ENCODE measurements around the gene DOCK3.
"Not testable (repeated sequence)": the region's sequence is repeated elsewhere in the genome, so short reads cannot be mapped to it uniquely, and the experiment has no call there.

Gene DOCK3

DNA sequence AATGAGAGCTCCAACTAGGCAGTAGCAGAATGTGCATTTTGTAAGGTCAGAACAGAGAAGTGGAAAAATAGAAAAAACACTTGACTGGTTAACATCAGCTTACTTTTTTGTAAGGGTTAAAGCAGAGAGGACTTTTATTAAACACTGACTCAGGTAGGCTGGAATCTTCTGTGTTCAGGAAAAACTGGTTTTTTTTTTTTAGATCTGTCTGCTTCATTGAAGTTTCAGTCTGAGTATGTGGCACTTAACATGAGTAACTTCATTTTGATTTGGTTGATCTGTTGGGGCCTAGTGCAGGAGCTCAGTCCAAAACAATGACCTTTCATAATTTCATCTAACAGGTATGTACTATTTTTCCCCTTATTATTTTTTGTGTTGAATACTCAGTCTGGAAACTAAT, 141.1 kb downstream of the DOCK3 start:
- TF ChIP-seq, protein P1, sequence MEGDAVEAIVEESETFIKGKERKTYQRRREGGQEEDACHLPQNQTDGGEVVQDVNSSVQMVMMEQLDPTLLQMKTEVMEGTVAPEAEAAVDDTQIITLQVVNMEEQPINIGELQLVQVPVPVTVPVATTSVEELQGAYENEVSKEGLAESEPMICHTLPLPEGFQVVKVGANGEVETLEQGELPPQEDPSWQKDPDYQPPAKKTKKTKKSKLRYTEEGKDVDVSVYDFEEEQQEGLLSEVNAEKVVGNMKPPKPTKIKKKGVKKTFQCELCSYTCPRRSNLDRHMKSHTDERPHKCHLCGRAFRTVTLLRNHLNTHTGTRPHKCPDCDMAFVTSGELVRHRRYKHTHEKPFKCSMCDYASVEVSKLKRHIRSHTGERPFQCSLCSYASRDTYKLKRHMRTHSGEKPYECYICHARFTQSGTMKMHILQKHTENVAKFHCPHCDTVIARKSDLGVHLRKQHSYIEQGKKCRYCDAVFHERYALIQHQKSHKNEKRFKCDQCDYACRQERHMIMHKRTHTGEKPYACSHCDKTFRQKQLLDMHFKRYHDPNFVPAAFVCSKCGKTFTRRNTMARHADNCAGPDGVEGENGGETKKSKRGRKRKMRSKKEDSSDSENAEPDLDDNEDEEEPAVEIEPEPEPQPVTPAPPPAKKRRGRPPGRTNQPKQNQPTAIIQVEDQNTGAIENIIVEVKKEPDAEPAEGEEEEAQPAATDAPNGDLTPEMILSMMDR (IDR thresholded peaks at IDR 0.05; ENCODE audit: insufficient read depth, low read depth, low read length, missing control alignments) = no peak
- DNase-seq (ENCODE audit: low read depth) = no peak

DNA sequence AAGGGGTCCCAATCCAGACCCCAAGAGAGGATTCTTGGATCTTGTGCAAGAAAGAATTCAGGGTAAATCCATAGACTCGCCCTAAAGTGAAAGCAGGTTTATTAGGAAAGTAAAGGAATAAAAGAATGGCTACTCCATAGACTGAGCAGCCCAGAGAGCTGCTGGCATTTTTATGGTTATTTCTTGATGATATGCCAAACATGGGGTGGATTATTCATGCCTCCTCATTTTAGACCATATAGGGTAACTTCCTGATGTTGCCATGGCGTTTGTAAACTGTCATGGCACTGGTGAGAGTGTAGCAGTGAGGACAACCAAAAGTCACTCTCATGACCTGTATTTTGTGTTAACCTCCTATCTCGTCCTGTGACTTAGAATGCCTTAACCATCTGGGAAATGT, 142.2 kb downstream of the DOCK3 start:
- no peak overlapping the region for H3K4me3 ChIP-seq (ENCODE audit: low read depth, low read length)
- DNase-seq (ENCODE audit: low read depth) = no peak

More for the DNA sequence above, 141.1 kb downstream of the DOCK3 start:
- H3K4me3 ChIP-seq (ENCODE audit: low read depth, low read length) = no peak overlapping the region

DNA sequence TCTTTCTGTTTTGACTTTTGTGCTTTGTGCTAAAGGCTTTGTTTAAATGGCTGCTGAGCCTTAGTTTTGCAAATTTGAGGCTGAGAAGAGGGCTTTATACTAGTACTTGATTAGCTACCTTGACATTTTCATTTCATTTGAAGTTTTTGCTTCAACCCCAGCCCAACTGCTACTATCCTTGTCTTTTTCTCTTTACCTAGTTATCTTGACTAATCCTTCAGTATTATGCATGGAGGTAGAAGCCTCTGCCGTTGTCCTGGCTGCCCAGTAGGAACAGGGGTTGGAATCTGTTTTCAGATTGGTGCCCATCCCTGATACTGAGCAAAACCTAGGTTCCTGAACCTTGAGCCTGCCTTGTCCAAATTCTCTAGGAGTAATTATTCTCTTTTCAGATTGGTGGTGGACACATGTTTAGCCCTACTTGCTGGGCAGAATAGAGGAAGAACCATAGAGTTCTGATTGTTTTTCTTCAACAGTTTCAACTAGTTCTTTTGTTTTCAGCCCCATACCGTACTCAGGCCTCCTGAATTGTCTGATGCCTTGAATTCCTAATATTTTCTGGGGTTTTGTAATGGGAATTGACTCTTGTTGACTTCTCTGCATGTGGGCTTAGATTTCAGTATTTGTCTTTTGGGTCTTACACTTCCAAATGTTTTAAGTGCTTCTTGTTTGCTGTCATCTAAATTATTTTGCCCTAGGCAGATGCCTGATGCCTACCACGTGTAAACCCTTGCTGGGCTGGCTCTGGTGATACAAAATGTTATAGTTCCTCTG, 143.2 kb downstream of the DOCK3 start:
- DNase-seq (ENCODE audit: low read depth) = no peak
- TF ChIP-seq, protein P1 (IDR thresholded peaks at IDR 0.05; ENCODE audit: insufficient read depth, low read depth, low read length, missing control alignments) = no peak
- no peak overlapping the region for H3K4me3 ChIP-seq (ENCODE audit: low read depth, low read length)

More for the DNA sequence above, 142.2 kb downstream of the DOCK3 start:
- TF ChIP-seq, protein P1 (IDR thresholded peaks at IDR 0.05; ENCODE audit: insufficient read depth, low read depth, low read length, missing control alignments) = no peak

DNA sequence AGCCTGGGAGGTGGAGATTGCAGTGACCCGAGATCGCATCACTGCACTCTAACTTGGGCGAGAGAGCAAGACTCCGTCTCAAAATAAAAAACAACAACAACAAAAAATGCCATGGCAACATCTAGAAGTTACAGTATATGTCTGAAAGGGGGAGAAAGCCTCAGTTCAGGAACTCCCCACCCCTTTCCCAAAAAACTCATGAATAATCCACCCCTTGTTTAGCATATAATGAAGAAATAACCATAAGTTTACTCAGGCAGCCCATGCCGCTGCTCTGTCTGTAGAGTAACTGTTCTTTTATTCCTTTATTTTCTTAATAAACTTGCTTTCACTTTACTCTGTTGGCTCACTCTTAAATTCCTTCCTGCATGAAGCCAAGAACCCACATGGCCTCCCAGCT, 145.2 kb downstream of the DOCK3 start:
- no peak for DNase-seq (ENCODE audit: low read depth)
- no peak overlapping the region for H3K4me3 ChIP-seq (ENCODE audit: low read depth, low read length)
- TF ChIP-seq, protein P1 (IDR thresholded peaks at IDR 0.05; ENCODE audit: insufficient read depth, low read depth, low read length, missing control alignments) = no peak

DNA sequence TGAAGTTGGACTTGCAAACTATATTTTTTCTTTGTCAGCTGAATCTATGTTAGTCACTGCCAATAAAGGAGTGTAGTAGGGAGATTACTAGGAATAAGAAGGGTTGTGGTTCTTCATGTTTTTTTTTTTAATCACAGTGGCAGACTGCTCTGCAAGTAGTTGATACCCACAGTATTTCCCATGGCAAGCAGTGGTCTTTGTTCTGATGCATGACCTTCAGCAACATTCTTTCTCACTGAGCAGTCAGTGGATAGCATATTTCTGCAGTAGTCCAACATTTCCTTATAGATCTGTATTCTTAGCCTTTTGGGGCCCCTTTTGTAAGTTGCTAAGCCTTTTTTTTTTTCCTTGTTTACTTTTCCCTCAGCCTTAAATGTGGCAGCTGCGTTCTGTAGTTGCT, 151.1 kb downstream of the DOCK3 start:
- no peak for DNase-seq (ENCODE audit: low read depth)
- TF ChIP-seq, protein P1 (IDR thresholded peaks at IDR 0.05; ENCODE audit: insufficient read depth, low read depth, low read length, missing control alignments) = no peak
- no peak overlapping the region for H3K4me3 ChIP-seq (ENCODE audit: low read depth, low read length)

DNA sequence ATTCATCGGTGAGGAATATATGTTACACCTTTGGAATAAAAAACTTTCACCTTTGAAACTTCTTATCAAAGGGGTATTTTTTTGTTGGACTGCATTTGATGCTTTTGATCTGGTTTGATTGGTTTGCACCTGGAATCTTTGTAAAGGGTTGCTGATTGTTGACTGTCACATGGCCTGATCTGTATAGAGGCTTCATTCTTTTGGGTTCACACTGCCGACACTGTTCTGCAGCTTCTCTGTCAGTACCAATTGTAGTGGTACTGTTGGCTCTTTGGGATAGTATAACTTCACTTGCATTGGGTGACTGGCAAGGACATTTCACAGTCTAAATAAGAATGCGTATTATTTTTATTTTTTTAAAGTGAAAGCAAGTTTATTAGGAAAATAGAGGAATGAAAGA, 155.7 kb downstream of the DOCK3 start:
- no peak overlapping the region for H3K4me3 ChIP-seq (ENCODE audit: low read depth, low read length)
- TF ChIP-seq, protein P1 (IDR thresholded peaks at IDR 0.05; ENCODE audit: insufficient read depth, low read depth, low read length, missing control alignments) = no peak
- DNase-seq (ENCODE audit: low read depth) = no peak

DNA sequence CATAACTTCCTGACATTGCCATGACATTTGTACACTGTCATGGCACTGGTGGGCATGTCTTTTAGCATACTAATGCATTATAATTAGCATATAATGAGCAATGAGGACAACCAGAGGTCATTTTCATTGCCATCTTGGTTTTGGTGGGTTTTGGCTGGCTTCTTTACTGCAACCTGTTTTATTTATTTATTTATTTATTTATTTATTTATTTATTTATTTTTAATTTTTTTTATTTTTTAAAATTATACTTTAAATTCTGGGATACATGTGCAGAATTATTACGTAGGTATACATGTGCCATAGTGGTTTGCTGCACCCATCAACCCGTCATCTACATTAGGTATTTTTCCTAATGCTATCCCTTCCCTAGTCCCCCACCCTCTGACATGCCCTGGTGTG, 156.3 kb downstream of the DOCK3 start:
- not testable (repeated sequence) for DNase-seq (ENCODE audit: low read depth); H3K4me3 ChIP-seq (ENCODE audit: low read depth, low read length)
